GM18526 (cell line): Measurements from ENCODE around the gene SEC61B.

Experiments
- POLR2A ChIP-seq: IDR thresholded peaks from 3 replicates; pipeline ENCODE4 v1.6.1; 2011; ENCODE audit not compliant: insufficient read length; ENCODE audit errors: extremely low read depth

The SEC61B gene

DNA sequence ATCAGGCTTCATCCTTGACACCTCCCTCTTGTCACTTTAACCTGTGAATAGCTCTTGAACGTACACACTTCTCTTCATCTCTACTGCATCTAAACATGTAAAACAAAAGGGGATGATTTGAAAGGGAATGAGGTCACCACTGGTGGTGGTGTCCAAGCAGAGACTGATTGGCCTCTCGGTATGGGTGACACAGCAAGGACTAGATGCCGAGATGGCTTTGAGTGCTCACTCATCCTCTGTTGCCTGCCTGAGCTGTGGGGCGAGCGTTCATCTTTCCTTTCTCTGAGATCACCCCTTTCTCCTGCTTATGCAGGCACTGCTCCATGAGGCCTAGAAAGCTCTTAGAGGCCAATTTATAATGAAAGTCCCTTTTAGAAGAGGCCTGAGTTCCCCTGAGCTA, 51.9 kb downstream of the SEC61B start:
- no peak for TF ChIP-seq POLR2A

- no peak for TF ChIP-seq POLR2A
Measured at GRCh38 chr9:99274495-99274894, 52.4 kb downstream of the SEC61B start.
